Fibroblast of lung (primary cell): ENCODE data around the gene ZNF132.

Experiments
- CTCF ChIP-seq, 2 donors: IDR thresholded peaks in 1 of 2; conservative IDR thresholded peaks in 1 of 2; 1 replicate in 1 of 2; 2 replicates in 1 of 2; pipeline ENCODE4 v1.5.1; 2011 to 2012; ENCODE audit warnings: low read length in 2 of 2, control low read depth in 1 of 2, inconsistent platforms in 1 of 2, low read depth in 1 of 2, mild to moderate bottlenecking in 1 of 2
- EZH2 ChIP-seq: IDR thresholded peaks from 2 replicates; pipeline ENCODE4 v1.5.1; 2012; ENCODE audit warnings: low read length, control low read depth, mild to moderate bottlenecking; ENCODE audit errors: missing control alignments

GRCh38 chr19:58474291-58474996 lies 34.5 kb upstream of the ZNF132 start:
- TF ChIP-seq CTCF (conservative IDR thresholded peaks at IDR 0.05 in 1 of 2, IDR thresholded peaks at IDR 0.05 in 1 of 2; ENCODE audit: low read depth in 1 of 2, low read length in 2 of 2) (no peak), EZH2 (no peak)
